OCI-LY3 (cell line): ENCODE results near the gene LRCH1.

ENCODE experiments used
- H2AFZ ChIP-seq: fragments of 200-600, 300-600 bp; shearing (Covaris generic); 2 replicates; pipeline ENCODE4 v1.6.0; 2014; ENCODE audit warnings: antibody characterized with exemption, low read depth, low read length
- H3K27ac ChIP-seq: fragments of 200-600, 300-600 bp; sonication (generic); 2 replicates; pipeline ENCODE4 v1.5.1; 2014; ENCODE audit warnings: mild to moderate bottlenecking, low read length, moderate library complexity, mixed read lengths
- H3K27me3 ChIP-seq: fragments of 200-600, 300-600 bp; sonication (generic); 2 replicates; pipeline ENCODE4 v1.6.1; 2014; ENCODE audit warnings: low read depth, low read length, mixed read lengths
- H3K36me3 ChIP-seq: fragments of 200-600, 300-600 bp; sonication (generic); replicated peaks from 2 replicates; pipeline ENCODE3; 2014; ENCODE audit warnings: low read depth, low read length, mixed read lengths
- H3K4me1 ChIP-seq: fragments of 300-600, 200-600 bp; sonication (generic); 2 replicates; pipeline ENCODE4 v1.6.1; 2014; ENCODE audit warnings: low read length, mixed read lengths
- H3K4me2 ChIP-seq: fragments of 200-600, 300-600 bp; sonication (generic); 2 replicates; pipeline ENCODE4 v1.6.1; 2014; ENCODE audit warnings: low read length, mixed read lengths
- H3K4me3 ChIP-seq: fragments of 300-600, 200-600 bp; sonication (generic); 2 replicates; pipeline ENCODE4 v1.5.1; 2014; ENCODE audit warnings: antibody characterized with exemption, mild to moderate bottlenecking, low read length, moderate library complexity
- H3K79me2 ChIP-seq: fragments of 300-600, 200-600 bp; shearing (Covaris generic); 2 replicates; pipeline ENCODE4 v1.6.1; 2014; ENCODE audit warnings: mild to moderate bottlenecking, low read length, mixed read lengths
- H3K9ac ChIP-seq: fragments of 300-600, 200-600 bp; shearing (Covaris generic); 2 replicates; pipeline ENCODE4 v1.6.0; 2014; ENCODE audit warnings: mild to moderate bottlenecking, low read length, moderate library complexity
- H3K9me3 ChIP-seq: fragments of 200-600, 300-600 bp; shearing (Covaris generic); 2 replicates; pipeline ENCODE4 v1.6.1; 2014; ENCODE audit warnings: low read length, mixed read lengths; ENCODE audit not compliant: insufficient read depth
- H4K20me1 ChIP-seq: fragments of 200-600, 300-600 bp; sonication (generic); 2 replicates; pipeline ENCODE4 v1.6.1; 2016; ENCODE audit warnings: low read length, mixed read lengths; ENCODE audit not compliant: insufficient read depth
- EZH2phosphoT487 ChIP-seq: fragments of 200-600 bp; shearing (Covaris generic); IDR thresholded peaks from 2 replicates; pipeline ENCODE4 v1.6.1; 2018; ENCODE audit warnings: antibody characterized with exemption, mixed run types, low read depth
- TF ChIP-seq, protein P1 (sequence below): fragments of 200-600, 300-600 bp; sonication (generic); IDR thresholded peaks from 2 replicates; pipeline ENCODE4 v1.5.1; 2014; ENCODE audit warnings: antibody characterized with exemption, low read length, low read depth

LRCH1 gene

DNA sequence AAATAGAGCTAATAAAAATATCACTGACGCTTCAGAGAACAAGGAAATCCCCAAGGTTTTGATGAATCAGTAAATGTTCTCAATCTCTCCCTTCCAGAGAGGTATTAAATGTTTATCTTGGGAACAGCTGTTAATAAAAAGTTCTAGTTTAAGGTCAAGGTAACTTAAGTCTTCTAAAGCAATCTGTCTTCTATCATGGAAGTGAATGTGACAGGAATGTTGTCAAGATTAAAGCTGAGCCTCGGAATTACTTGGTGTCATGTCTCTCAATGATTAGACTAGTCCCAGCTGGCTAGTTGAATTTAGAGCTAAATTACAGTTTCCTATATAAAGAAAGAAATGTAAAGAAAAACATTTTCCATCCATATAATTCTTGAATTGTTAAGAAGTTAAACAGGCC, 220.6 kb downstream of the LRCH1 start:
- Histone ChIP-seq H3K9ac (no peak overlapping the region), H3K4me2 (no peak overlapping the region), H3K36me3 (peaks cover 70% of the 10 kb centered on the region), H3K27ac (no peak overlapping the region), H3K4me1 (no peaks in the 10 kb centered on the region), H3K4me3 (no peak overlapping the region), H3K27me3 (no peaks in the 10 kb centered on the region), H2AFZ (no peak overlapping the region), H3K9me3 (no peaks in the 10 kb centered on the region), H3K79me2 (no peaks in the 10 kb centered on the region), H4K20me1 (no peaks in the 10 kb centered on the region)
- TF ChIP-seq, protein P1, sequence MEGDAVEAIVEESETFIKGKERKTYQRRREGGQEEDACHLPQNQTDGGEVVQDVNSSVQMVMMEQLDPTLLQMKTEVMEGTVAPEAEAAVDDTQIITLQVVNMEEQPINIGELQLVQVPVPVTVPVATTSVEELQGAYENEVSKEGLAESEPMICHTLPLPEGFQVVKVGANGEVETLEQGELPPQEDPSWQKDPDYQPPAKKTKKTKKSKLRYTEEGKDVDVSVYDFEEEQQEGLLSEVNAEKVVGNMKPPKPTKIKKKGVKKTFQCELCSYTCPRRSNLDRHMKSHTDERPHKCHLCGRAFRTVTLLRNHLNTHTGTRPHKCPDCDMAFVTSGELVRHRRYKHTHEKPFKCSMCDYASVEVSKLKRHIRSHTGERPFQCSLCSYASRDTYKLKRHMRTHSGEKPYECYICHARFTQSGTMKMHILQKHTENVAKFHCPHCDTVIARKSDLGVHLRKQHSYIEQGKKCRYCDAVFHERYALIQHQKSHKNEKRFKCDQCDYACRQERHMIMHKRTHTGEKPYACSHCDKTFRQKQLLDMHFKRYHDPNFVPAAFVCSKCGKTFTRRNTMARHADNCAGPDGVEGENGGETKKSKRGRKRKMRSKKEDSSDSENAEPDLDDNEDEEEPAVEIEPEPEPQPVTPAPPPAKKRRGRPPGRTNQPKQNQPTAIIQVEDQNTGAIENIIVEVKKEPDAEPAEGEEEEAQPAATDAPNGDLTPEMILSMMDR = no peak
- TF ChIP-seq EZH2phosphoT487 = no peak

DNA sequence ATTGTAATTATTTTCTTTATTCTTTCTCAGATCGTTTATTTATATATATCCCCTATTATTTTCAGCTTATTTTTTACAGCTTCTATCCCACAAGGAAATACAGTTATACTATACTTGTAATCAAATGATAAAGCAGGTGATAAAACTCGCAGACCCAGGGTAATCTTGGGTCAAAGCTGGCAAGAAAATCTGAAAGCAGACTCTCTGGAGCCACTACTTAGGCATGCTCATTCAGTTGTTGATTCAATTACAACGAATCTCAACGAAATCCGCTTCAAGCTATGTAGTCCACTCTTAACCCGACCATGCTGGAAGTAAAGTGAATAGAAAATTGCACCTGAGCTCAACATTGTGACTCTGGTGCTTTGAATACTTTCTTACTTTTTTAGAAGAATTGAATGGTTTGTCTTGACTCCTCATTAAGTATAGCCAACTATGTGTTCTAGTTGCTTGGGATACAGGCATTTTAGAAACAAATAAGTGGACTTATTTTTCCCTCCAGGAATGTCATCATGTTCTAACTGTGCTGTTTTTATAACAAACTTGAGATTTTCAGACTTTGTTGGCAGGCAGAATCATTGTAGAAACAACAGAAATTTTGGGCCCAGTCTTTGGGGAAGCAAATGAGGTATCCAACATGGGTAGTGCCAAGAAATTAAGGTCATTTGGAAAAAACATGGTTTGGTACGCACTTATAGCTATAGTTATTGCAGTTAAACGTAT, 222.6 kb downstream of the LRCH1 start:
- Histone ChIP-seq H3K9ac (no peak overlapping the region), H3K27ac (no peak overlapping the region), H3K4me2 (no peak overlapping the region), H3K4me1 (no peaks in the 10 kb centered on the region), H3K36me3 (peaks cover 81% of the 10 kb centered on the region), H3K9me3 (no peaks in the 10 kb centered on the region), H3K4me3 (no peak overlapping the region), H3K79me2 (no peaks in the 10 kb centered on the region), H3K27me3 (no peaks in the 10 kb centered on the region), H4K20me1 (no peaks in the 10 kb centered on the region), H2AFZ (no peak overlapping the region)
- TF ChIP-seq EZH2phosphoT487 = no peak
- TF ChIP-seq, protein P1 = no peak

DNA sequence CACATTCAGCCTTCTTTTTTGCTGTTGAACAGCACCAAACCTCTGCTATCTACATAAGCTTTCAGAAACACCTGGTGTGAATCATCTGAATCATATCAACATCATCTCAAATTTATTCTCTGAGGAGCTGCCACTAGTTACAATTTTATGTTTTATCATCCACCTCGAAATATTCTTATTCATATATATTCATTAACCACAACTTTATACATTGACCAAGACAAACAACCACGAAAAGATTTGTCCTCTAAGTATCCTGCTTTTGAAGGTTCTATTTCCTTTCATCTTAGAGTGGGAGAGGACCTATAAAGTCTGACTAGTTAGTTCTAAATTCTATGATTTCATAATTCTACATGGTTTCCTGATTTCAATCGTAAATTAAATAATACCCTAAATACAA, 225.1 kb downstream of the LRCH1 start:
- TF ChIP-seq, protein P1 = no peak
- TF ChIP-seq EZH2phosphoT487 = no peak
- no peaks in the 10 kb centered on the region for H3K79me2 ChIP-seq

DNA sequence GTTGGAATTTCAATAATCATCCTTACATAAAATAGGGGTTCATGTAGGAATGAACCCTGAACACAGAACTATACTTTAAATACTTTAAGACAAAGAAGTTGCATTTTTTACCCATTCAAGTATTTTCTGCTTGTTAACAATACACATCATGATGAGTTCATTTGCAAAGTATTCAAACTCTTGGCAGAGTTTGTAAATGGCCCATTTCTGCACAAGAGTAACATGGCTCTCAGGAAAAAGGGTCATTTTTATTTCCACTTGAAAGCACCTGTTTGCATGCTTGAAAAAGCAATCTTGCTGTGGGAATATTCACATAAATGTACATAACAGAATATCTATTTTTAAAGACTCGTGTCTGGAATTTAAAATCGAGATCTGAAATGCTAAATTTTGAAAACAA, 225.9 kb downstream of the LRCH1 start:
- Histone ChIP-seq H3K9me3 (no peaks in the 10 kb centered on the region), H3K4me1 (no peaks in the 10 kb centered on the region), H3K27ac (no peak overlapping the region), H3K9ac (no peak overlapping the region), H2AFZ (no peak overlapping the region), H4K20me1 (no peaks in the 10 kb centered on the region), H3K79me2 (no peaks in the 10 kb centered on the region), H3K27me3 (no peaks in the 10 kb centered on the region), H3K36me3 (peaks cover 82% of the 10 kb centered on the region), H3K4me2 (no peak overlapping the region), H3K4me3 (no peak overlapping the region)
- no peak for TF ChIP-seq EZH2phosphoT487
- TF ChIP-seq, protein P1 = no peak

More for the DNA sequence above, 225.1 kb downstream of the LRCH1 start:
- H3K4me1 ChIP-seq = no peaks in the 10 kb centered on the region
- no peaks in the 10 kb centered on the region for H3K9me3 ChIP-seq
- H3K27me3 ChIP-seq = no peaks in the 10 kb centered on the region
- no peak overlapping the region for H3K4me2 ChIP-seq
- H3K27ac ChIP-seq = no peak overlapping the region
- no peaks in the 10 kb centered on the region for H4K20me1 ChIP-seq
- H3K4me3 ChIP-seq = no peak overlapping the region
- no peak overlapping the region for H3K9ac ChIP-seq
- H3K36me3 ChIP-seq = peaks cover 86% of the 10 kb centered on the region
- no peak overlapping the region for H2AFZ ChIP-seq
